HCT116 (cell line): ENCODE results near the gene ABCC9. TPM values are rescaled to one million over a fixed set of nuclear protein-coding genes. Genes with fewer than 3 reads are reported as not detected.

Experiments used
- ATAC-seq: fragments of 200-7000 bp; cut with Tn5 transposase; 2 replicates; pipeline ENCODE4 v1.9.1; 2020; ENCODE audit warnings: mild to moderate bottlenecking, moderate library complexity
- BruUV-seq: library from RNA; stranded (reverse); fragments of 400-500 nt; replicated peaks from 2 replicates; lab custom pipeline; 2021; lab: Mats Ljungman, UMichigan
- CTCF ChIA-PET: fragments of 300-600 bp; sonication (Branson Sonifier 250); formaldehyde crosslinking; loops from one replicate; lab custom pipeline; 2021; ENCODE audit warnings: antibody characterized with exemption; lab: Charles Lee
- POLR2A ChIA-PET: fragments of 300-600, 350-600 bp; sonication (Branson Sonifier 250); formaldehyde crosslinking; loops from one replicate; lab custom pipeline; 2021; ENCODE audit warnings: antibody characterized with exemption; lab: Charles Lee
- RAD21 ChIA-PET, 2 experiments: fragments of 300-600 bp; sonication (Branson Sonifier 250); formaldehyde crosslinking; loops; one replicate each; lab custom pipeline; 2023; ENCODE audit warnings: low total read pairs in 2 of 2; ENCODE audit not compliant: uncharacterized antibody in 2 of 2, unreplicated experiment in 2 of 2, low non-redundant PET in 1 of 2; lab: Charles Lee
- DNase-seq: peaks from one replicate; pipeline ENCODE4 v3.0.0-alpha.2; 2010; ENCODE audit warnings: low read depth, low spot score
- H2AFZ ChIP-seq: fragments of 200-600 bp; shearing (Covaris generic), sonication (generic); 2 replicates; pipeline ENCODE4 v1.6.1; 2017; ENCODE audit warnings: low read depth, mixed run types, mixed read lengths, antibody characterized with exemption, low read length; ENCODE audit not compliant: poor library complexity, severe bottlenecking
- H3K27ac ChIP-seq: 2 replicates; pipeline ENCODE4 v1.5.1; 2012; ENCODE audit warnings: low read depth, low read length
- H3K27me3 ChIP-seq: fragments of 200-600 bp; sonication (generic); 2 replicates; pipeline ENCODE4 v1.6.1; 2016; ENCODE audit warnings: mixed run types, low read length, mixed read lengths; ENCODE audit not compliant: insufficient read depth
- H3K36me3 ChIP-seq, 2 experiments: fragments of 200-500 bp in 1 of 2; fragments of 200-600 bp in 1 of 2; sonication (Bioruptor generic) in 1 of 2; sonication (generic) in 1 of 2; 2 replicates each; pipeline versions ENCODE4 v1.5.1 to v1.6.1; 2014 to 2016; ENCODE audit warnings: low read length in 2 of 2, inconsistent platforms in 1 of 2, mixed read lengths in 1 of 2, mixed run types in 1 of 2; ENCODE audit not compliant: insufficient read depth in 2 of 2, control insufficient read depth in 1 of 2
- H3K4me1 ChIP-seq, 2 experiments: fragments of 200-600 bp in 1 of 2; sonication (generic) in 1 of 2; 2 replicates each; pipeline versions ENCODE4 v1.5.1 to v1.6.1; 2012 to 2017; ENCODE audit warnings: low read length in 2 of 2, inconsistent platforms in 1 of 2, mild to moderate bottlenecking in 1 of 2, mixed read lengths in 1 of 2, mixed run types in 1 of 2, moderate library complexity in 1 of 2; ENCODE audit not compliant: insufficient read depth in 2 of 2, control insufficient read depth in 1 of 2
- H3K4me2 ChIP-seq: fragments of 200-600 bp; sonication (generic); 2 replicates; pipeline ENCODE4 v1.6.1; 2017; ENCODE audit warnings: mixed run types, low read length, mixed read lengths
- H3K4me3 ChIP-seq, 2 experiments: fragments of 200-600 bp in 1 of 2; sonication (generic) in 1 of 2; replicated peaks in 1 of 2; 2 replicates each; pipeline ENCODE4 v1.5.1; 2011 to 2016; ENCODE audit warnings: low read length in 2 of 2, control low read depth in 1 of 2, low read depth in 1 of 2, mild to moderate bottlenecking in 1 of 2, mixed read lengths in 1 of 2, mixed run types in 1 of 2
- H3K79me2 ChIP-seq: fragments of 200-600 bp; sonication (generic); 2 replicates; pipeline ENCODE4 v1.6.1; 2017; ENCODE audit warnings: mild to moderate bottlenecking, mixed run types, low read length, moderate library complexity, mixed read lengths; ENCODE audit not compliant: insufficient read depth
- H3K9ac ChIP-seq: fragments of 200-600 bp; sonication (generic); 2 replicates; pipeline ENCODE4 v1.6.1; 2016; ENCODE audit warnings: low read length, mixed read lengths
- H3K9me2 ChIP-seq: fragments of 200-600 bp; sonication (generic), shearing (Covaris generic); 2 replicates; pipeline ENCODE4 v1.6.1; 2017; ENCODE audit warnings: mixed run types, mild to moderate bottlenecking, moderate library complexity; ENCODE audit not compliant: insufficient read depth
- H3K9me3 ChIP-seq, 2 experiments: fragments of 200-500 bp in 1 of 2; fragments of 200-600 bp in 1 of 2; sonication (Bioruptor generic) in 1 of 2; sonication (generic) in 1 of 2; 2 replicates each; pipeline ENCODE4 v1.6.1; 2014 to 2017; ENCODE audit warnings: low read length in 2 of 2, mixed read lengths in 2 of 2, inconsistent platforms in 1 of 2, low read depth in 1 of 2, mild to moderate bottlenecking in 1 of 2, mixed run types in 1 of 2, moderate library complexity in 1 of 2; ENCODE audit not compliant: control insufficient read depth in 1 of 2, insufficient read depth in 1 of 2
- H4K20me1 ChIP-seq: fragments of 200-600 bp; sonication (generic), shearing (Covaris generic); 2 replicates; pipeline ENCODE4 v1.6.1; 2017; ENCODE audit warnings: mixed run types, mild to moderate bottlenecking, moderate library complexity; ENCODE audit not compliant: insufficient read depth
- CBX3 ChIP-seq: IDR thresholded peaks from 2 replicates; pipeline ENCODE4 v1.6.1; 2012; ENCODE audit warnings: low read depth
- CEBPB ChIP-seq: IDR thresholded peaks from 2 replicates; pipeline ENCODE4 v1.6.1; 2012; ENCODE audit warnings: low read depth
- EGR1 ChIP-seq: IDR thresholded peaks from 2 replicates; pipeline ENCODE4 v1.6.1; 2012; ENCODE audit warnings: low read depth
- ELF1 ChIP-seq: IDR thresholded peaks from 2 replicates; pipeline ENCODE4 v1.6.1; 2012; ENCODE audit warnings: low read depth, borderline replicate concordance
- POLR2A ChIP-seq: IDR thresholded peaks from 2 replicates; pipeline ENCODE4 v1.7.0; 2011; ENCODE audit warnings: borderline replicate concordance; ENCODE audit not compliant: insufficient read depth, insufficient read length; ENCODE audit errors: extremely low read depth
- POLR2AphosphoS5 ChIP-seq: IDR thresholded peaks from 2 replicates; pipeline ENCODE4 v1.6.1; 2011; ENCODE audit warnings: mild to moderate bottlenecking, low read depth, low read length, moderate library complexity
- YY1 ChIP-seq: IDR thresholded peaks from 2 replicates; pipeline ENCODE4 v1.6.1; 2011; ENCODE audit warnings: low read length, low read depth, moderate library complexity, mild to moderate bottlenecking; ENCODE audit not compliant: insufficient replicate concordance; ENCODE audit errors: extremely low read depth
- intact Hi-C: fragments of 100-400 bp; cut with micrococcal nuclease; formaldehyde crosslinking; loops from 2 replicates; pipeline ENCODE4 v1.10.0; 2022
- total RNA-seq: library from RNA; stranded (reverse); gene quantifications from one replicate; pipeline ENCODE4 v1.2.1, GENCODE V29; 2021; ENCODE audit not compliant: unreplicated experiment
- TF ChIP-seq, protein P1 (sequence below), 3 experiments: fragments of 200-600 bp in 1 of 3; sonication (generic) in 1 of 3; IDR thresholded peaks in 2 of 3; conservative IDR thresholded peaks in 1 of 3; 2 replicates each; pipeline ENCODE4 v1.5.1; 2012 to 2017; ENCODE audit warnings: low read depth in 2 of 3, low read length in 2 of 3, antibody characterized with exemption in 1 of 3, borderline replicate concordance in 1 of 3, control low read depth in 1 of 3, mild to moderate bottlenecking in 1 of 3, mixed read lengths in 1 of 3, mixed run types in 1 of 3, moderate library complexity in 1 of 3; ENCODE audit not compliant: insufficient read depth in 1 of 3
- TF ChIP-seq, protein P2 (sequence below): IDR thresholded peaks from 2 replicates; pipeline ENCODE4 v1.6.1; 2012
- TF ChIP-seq, protein P3 (sequence below): IDR thresholded peaks from 2 replicates; pipeline ENCODE4 v1.6.1; 2012
- TF ChIP-seq, protein P4 (sequence below): IDR thresholded peaks from 2 replicates; pipeline ENCODE4 v1.6.1; 2012; ENCODE audit warnings: low read depth

ABCC9 gene
- total RNA-seq, 1 experiment from 2014 or later, result 0.05 TPM

DNA sequence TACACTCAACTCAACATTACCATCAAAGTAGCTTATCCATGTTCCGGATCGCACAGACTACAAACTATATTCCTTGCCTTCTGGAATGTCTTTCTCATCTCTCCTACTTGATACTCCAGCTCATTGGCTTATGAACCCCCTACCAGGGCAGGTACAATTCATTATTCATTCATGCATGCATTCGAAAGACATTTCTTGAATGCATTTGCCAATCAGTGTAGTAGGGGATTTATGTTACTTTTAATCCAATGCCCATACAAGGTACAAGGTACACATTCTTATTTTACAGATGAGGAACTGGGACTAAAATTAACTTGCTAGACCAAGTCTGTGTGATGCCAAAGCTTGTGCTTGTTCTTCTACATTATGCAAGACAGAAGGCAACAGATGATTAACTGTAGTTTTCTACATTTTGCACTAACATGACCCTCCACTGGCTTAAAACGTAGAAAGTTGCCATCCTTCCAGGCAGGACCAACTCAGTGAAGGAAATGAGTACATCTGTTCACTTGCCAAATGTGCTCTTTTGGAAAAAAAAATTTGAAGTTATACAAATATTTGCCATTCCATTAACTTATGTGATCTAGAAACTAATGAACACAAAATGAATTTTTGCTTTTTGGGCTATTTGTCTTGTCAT, 113.0 kb downstream of the ABCC9 start:
- RAD21 ChIA-PET, result no interaction called here
- Histone ChIP-seq H3K79me2 (no peaks in the 10 kb centered on the region), H3K27ac (no peak overlapping the region), H3K9me3 (no peaks in the 10 kb centered on the region), H3K4me1 (no peaks in the 10 kb centered on the region), H3K4me2 (no peak overlapping the region), H3K27me3 (no peaks in the 10 kb centered on the region), H3K9me2 (no peaks in the 10 kb centered on the region), H3K36me3 (no peaks in the 10 kb centered on the region), H3K4me3 (no peak overlapping the region), H2AFZ (no peak overlapping the region), H4K20me1 (no peaks in the 10 kb centered on the region), H3K9ac (no peak overlapping the region)
- POLR2A ChIA-PET, result no interaction called here
- no peak for DNase-seq
- no peak for ATAC-seq
- CTCF ChIA-PET, result no interaction called here
- TF ChIP-seq CEBPB (no peak), POLR2A (no peak), POLR2AphosphoS5 (no peak), YY1 (no peak)
- no TSS peak for BruUV-seq
- intact Hi-C loops, result no loop called here

DNA sequence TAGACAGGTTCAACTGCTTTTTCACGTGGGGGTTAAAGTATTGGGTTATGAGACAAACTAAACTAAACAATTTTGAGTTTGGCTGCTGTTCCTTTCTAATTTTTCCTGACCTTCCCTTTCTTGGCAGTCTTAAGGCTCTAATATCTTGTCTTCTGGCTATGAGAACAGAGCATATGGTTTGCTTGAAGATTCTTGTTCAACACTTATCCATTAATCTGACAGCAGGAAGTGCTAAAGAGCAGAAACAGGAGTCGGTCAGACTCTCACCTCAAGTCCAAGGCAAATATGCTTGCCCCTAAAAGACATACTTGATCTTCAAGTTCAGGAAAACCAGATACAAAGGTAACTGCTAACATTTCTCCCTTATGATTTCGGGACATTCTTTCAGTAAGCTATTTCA, 114.1 kb downstream of the ABCC9 start:
- no peak overlapping the region for H3K9ac ChIP-seq
- ChIA-PET RAD21 (no interaction called here), CTCF (no interaction called here), POLR2A (no interaction called here)
- H3K36me3 ChIP-seq, result no peaks in the 10 kb centered on the region
- H3K79me2 ChIP-seq, result no peaks in the 10 kb centered on the region
- no peaks in the 10 kb centered on the region for H3K4me1 ChIP-seq
- no peaks in the 10 kb centered on the region for H3K9me2 ChIP-seq
- no peaks in the 10 kb centered on the region for H4K20me1 ChIP-seq
- no peak overlapping the region for H2AFZ ChIP-seq
- intact Hi-C loops, result no loop called here
- TF ChIP-seq, protein P1, sequence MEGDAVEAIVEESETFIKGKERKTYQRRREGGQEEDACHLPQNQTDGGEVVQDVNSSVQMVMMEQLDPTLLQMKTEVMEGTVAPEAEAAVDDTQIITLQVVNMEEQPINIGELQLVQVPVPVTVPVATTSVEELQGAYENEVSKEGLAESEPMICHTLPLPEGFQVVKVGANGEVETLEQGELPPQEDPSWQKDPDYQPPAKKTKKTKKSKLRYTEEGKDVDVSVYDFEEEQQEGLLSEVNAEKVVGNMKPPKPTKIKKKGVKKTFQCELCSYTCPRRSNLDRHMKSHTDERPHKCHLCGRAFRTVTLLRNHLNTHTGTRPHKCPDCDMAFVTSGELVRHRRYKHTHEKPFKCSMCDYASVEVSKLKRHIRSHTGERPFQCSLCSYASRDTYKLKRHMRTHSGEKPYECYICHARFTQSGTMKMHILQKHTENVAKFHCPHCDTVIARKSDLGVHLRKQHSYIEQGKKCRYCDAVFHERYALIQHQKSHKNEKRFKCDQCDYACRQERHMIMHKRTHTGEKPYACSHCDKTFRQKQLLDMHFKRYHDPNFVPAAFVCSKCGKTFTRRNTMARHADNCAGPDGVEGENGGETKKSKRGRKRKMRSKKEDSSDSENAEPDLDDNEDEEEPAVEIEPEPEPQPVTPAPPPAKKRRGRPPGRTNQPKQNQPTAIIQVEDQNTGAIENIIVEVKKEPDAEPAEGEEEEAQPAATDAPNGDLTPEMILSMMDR (IDR thresholded peaks at IDR 0.05 in 2 of 3, conservative IDR thresholded peaks at IDR 0.05 in 1 of 3; ENCODE audit: borderline replicate concordance in 1 of 3, insufficient read depth in 1 of 3, low read depth in 2 of 3, low read length in 2 of 3), result no peak
- TF ChIP-seq POLR2AphosphoS5 (no peak), EGR1 (no peak), ELF1 (no peak), CBX3 (no peak)
- TF ChIP-seq, protein P2, sequence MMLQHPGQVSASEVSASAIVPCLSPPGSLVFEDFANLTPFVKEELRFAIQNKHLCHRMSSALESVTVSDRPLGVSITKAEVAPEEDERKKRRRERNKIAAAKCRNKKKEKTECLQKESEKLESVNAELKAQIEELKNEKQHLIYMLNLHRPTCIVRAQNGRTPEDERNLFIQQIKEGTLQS, result no peak
- TF ChIP-seq, protein P3, sequence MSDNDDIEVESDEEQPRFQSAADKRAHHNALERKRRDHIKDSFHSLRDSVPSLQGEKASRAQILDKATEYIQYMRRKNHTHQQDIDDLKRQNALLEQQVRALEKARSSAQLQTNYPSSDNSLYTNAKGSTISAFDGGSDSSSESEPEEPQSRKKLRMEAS, result no peak
- TF ChIP-seq, protein P4, sequence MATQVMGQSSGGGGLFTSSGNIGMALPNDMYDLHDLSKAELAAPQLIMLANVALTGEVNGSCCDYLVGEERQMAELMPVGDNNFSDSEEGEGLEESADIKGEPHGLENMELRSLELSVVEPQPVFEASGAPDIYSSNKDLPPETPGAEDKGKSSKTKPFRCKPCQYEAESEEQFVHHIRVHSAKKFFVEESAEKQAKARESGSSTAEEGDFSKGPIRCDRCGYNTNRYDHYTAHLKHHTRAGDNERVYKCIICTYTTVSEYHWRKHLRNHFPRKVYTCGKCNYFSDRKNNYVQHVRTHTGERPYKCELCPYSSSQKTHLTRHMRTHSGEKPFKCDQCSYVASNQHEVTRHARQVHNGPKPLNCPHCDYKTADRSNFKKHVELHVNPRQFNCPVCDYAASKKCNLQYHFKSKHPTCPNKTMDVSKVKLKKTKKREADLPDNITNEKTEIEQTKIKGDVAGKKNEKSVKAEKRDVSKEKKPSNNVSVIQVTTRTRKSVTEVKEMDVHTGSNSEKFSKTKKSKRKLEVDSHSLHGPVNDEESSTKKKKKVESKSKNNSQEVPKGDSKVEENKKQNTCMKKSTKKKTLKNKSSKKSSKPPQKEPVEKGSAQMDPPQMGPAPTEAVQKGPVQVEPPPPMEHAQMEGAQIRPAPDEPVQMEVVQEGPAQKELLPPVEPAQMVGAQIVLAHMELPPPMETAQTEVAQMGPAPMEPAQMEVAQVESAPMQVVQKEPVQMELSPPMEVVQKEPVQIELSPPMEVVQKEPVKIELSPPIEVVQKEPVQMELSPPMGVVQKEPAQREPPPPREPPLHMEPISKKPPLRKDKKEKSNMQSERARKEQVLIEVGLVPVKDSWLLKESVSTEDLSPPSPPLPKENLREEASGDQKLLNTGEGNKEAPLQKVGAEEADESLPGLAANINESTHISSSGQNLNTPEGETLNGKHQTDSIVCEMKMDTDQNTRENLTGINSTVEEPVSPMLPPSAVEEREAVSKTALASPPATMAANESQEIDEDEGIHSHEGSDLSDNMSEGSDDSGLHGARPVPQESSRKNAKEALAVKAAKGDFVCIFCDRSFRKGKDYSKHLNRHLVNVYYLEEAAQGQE, result no peak
- ATAC-seq, result no peak
- H3K4me2 ChIP-seq, result no peak overlapping the region
- no peak overlapping the region for H3K27ac ChIP-seq
- no peaks in the 10 kb centered on the region for H3K27me3 ChIP-seq
- no peak for DNase-seq
- H3K9me3 ChIP-seq, result no peaks in the 10 kb centered on the region
- BruUV-seq, result no TSS peak
- no peak overlapping the region for H3K4me3 ChIP-seq
